GM10266 (cell line): Measurements from ENCODE around the gene COL5A2.

Source experiments
- DNase-seq: peaks from one replicate; pipeline ENCODE4 v3.0.0; 2012; ENCODE audit errors: extremely low spot score
- CTCF ChIP-seq: IDR thresholded peaks from 2 replicates; pipeline ENCODE4 v1.5.1; 2012; ENCODE audit warnings: mild to moderate bottlenecking, low read depth; ENCODE audit not compliant: control insufficient read depth, insufficient read depth; ENCODE audit errors: missing control alignments

COL5A2 gene

GRCh38 chr2:189013031-189013430 lies 166.5 kb downstream of the COL5A2 start:
- TF ChIP-seq CTCF = no peak
- DNase-seq = no peak

- DNase-seq = no peak
- TF ChIP-seq CTCF = no peak
These were observed 167.2 kb downstream of the COL5A2 start for GRCh38 chr2:189012351-189012750.

GRCh38 chr2:189010536-189010935 lies 169.0 kb downstream of the COL5A2 start:
- TF ChIP-seq CTCF = no peak
- DNase-seq = no peak

- no peak for DNase-seq
- no peak for TF ChIP-seq CTCF
These were observed 170.9 kb downstream of the COL5A2 start for GRCh38 chr2:189008555-189009262.

- DNase-seq = no peak
- no peak for TF ChIP-seq CTCF
These were observed 177.5 kb downstream of the COL5A2 start for GRCh38 chr2:189002079-189002478.

GRCh38 chr2:189000221-189000620 lies 179.3 kb downstream of the COL5A2 start:
- TF ChIP-seq CTCF = no peak
- no peak for DNase-seq

- TF ChIP-seq CTCF = no peak
- no peak for DNase-seq
These were observed 182.3 kb downstream of the COL5A2 start for GRCh38 chr2:188997263-188997662.
